Measurements from ENCODE around the gene TASOR2.

GRCh38 chr10:5650664-5651387 is 33.8 kb upstream of the TASOR2 start:
- TF ChIP-seq CTCF (IDR thresholded peaks at IDR 0.05 in 2 of 3, conservative IDR thresholded peaks at IDR 0.05 in 1 of 3; ENCODE audit: borderline replicate concordance in 1 of 3, insufficient read depth in 1 of 3, low read depth in 2 of 3, low read length in 2 of 3) (no peak), POLR2AphosphoS5 (IDR thresholded peaks at IDR 0.05; ENCODE audit: low read depth, low read length) (no peak), TCF7L2 (IDR thresholded peaks at IDR 0.05; ENCODE audit: borderline replicate concordance, extremely low read depth, insufficient read depth, insufficient read length) (no peak), EGR1 (IDR thresholded peaks at IDR 0.05; ENCODE audit: low read depth) (no peak), CEBPB (IDR thresholded peaks at IDR 0.05; ENCODE audit: low read depth) (no peak), EZH2 (IDR thresholded peaks at IDR 0.05) (no peak), POLR2A (IDR thresholded peaks at IDR 0.05; ENCODE audit: borderline replicate concordance, extremely low read depth, insufficient read depth, insufficient read length) (no peak), MAX (IDR thresholded peaks at IDR 0.05) (no peak), RAD21 (IDR thresholded peaks at IDR 0.05; ENCODE audit: low read depth) (no peak), SP1 (IDR thresholded peaks at IDR 0.05; ENCODE audit: low read depth) (no peak), EZH2phosphoT487 (IDR thresholded peaks at IDR 0.05; ENCODE audit: borderline replicate concordance) (no peak)

Data from HCT116 (cell line).